MCF 10A (cell line): ENCODE results near the gene MOB1B. TPM values are rescaled to one million over a fixed set of nuclear protein-coding genes. Genes with fewer than 3 reads are reported as not detected.

ENCODE experiments used
- BruUV-seq: library from RNA; stranded (reverse); fragments of 400-500 nt; replicated peaks from 2 replicates; lab custom pipeline; 2021; lab: Mats Ljungman, UMichigan
- CTCF ChIA-PET: fragments of 300-600 bp; sonication (Branson Sonifier 250); formaldehyde crosslinking; extraction: SDS; loops from one replicate; lab custom pipeline; 2021; ENCODE audit warnings: antibody characterized with exemption, inconsistent platforms; lab: Yijun Ruan, JAX
- POLR2A ChIA-PET: fragments of 300-600, 350-650 bp; sonication (Branson Sonifier 250); formaldehyde crosslinking; extraction: SDS; loops from one replicate; lab custom pipeline; 2020; ENCODE audit warnings: antibody characterized with exemption, inconsistent platforms; lab: Yijun Ruan, JAX
- DNase-seq: peaks from one replicate; pipeline ENCODE4 v3.0.0-alpha.2; 2018; ENCODE audit not compliant: unreplicated experiment
- H3K27ac Mint-ChIP-seq: one replicate; pipeline ENCODE4 v1.8.0; 2022; ENCODE audit warnings: mild to moderate bottlenecking, low read depth, mixed read lengths; ENCODE audit not compliant: unreplicated experiment
- H3K27me3 Mint-ChIP-seq: one replicate; pipeline ENCODE4 v1.8.0; 2022; ENCODE audit warnings: mixed read lengths; ENCODE audit not compliant: insufficient read depth, unreplicated experiment
- H3K36me3 Mint-ChIP-seq: one replicate; pipeline ENCODE4 v1.8.0; 2022; ENCODE audit warnings: mild to moderate bottlenecking, moderate library complexity, mixed read lengths; ENCODE audit not compliant: insufficient read depth, unreplicated experiment
- H3K4me1 Mint-ChIP-seq: one replicate; pipeline ENCODE4 v1.8.0; 2022; ENCODE audit warnings: mixed read lengths; ENCODE audit not compliant: insufficient read depth, unreplicated experiment
- H3K4me3 Mint-ChIP-seq: one replicate; pipeline ENCODE4 v1.8.0; 2022; ENCODE audit warnings: mild to moderate bottlenecking, moderate library complexity, mixed read lengths; ENCODE audit not compliant: unreplicated experiment
- H3K9me3 Mint-ChIP-seq: one replicate; pipeline ENCODE4 v1.8.0; 2022; ENCODE audit warnings: mixed read lengths; ENCODE audit not compliant: unreplicated experiment
- CTCF ChIP-seq: fragments of 200-600 bp; IDR thresholded peaks from one replicate; pipeline ENCODE4 v1.8.0; 2022; ENCODE audit warnings: antibody characterized with exemption, mild to moderate bottlenecking; ENCODE audit not compliant: unreplicated experiment
- intact Hi-C: fragments of 100-400 bp; cut with micrococcal nuclease; formaldehyde crosslinking; loops from 2 replicates; pipeline ENCODE4 v1.14.1; 2022
- total RNA-seq: library from RNA; stranded (reverse); gene quantifications from 2 replicates; pipeline ENCODE4 v1.2.3, GENCODE V29; 2022

MOB1B gene
- total RNA-seq, 1 experiment from 2014 or later, result 16.1 TPM

GRCh38 chr4:70877556-70877955 is 24.6 kb upstream of the MOB1B start:
- no peak for TF ChIP-seq CTCF
- no peak overlapping the region for H3K27ac Mint-ChIP-seq

GRCh38 chr4:70880739-70881138 is 21.4 kb upstream of the MOB1B start:
- ChIA-PET CTCF (no interaction called here), POLR2A (interaction anchor here (0.6 kb wide), 1 partner anchor 24 kb away, joined by 6 read pairs; no protein-coding TSS in a partner anchor)
- intact Hi-C loops, result no loop called here
- no TSS peak for BruUV-seq
- no peaks in the 10 kb centered on the region for H3K36me3 Mint-ChIP-seq
- no peak overlapping the region for H3K27ac Mint-ChIP-seq
- no peak for TF ChIP-seq CTCF
- no peaks in the 10 kb centered on the region for H3K4me1 Mint-ChIP-seq
- no peak overlapping the region for H3K4me3 Mint-ChIP-seq
- H3K27me3 Mint-ChIP-seq, result no peaks in the 10 kb centered on the region
- DNase-seq, result no peak
- no peaks in the 10 kb centered on the region for H3K9me3 Mint-ChIP-seq

More at GRCh38 chr4:70877556-70877955, 24.6 kb upstream of the MOB1B start:
- no peaks in the 10 kb centered on the region for H3K4me1 Mint-ChIP-seq
- H3K27me3 Mint-ChIP-seq, result no peaks in the 10 kb centered on the region
- BruUV-seq, result no TSS peak
- no peak for DNase-seq
- no peak overlapping the region for H3K4me3 Mint-ChIP-seq
- intact Hi-C loops, result no loop called here
- no peaks in the 10 kb centered on the region for H3K36me3 Mint-ChIP-seq
- CTCF ChIA-PET, result interaction anchor here (0.6 kb wide), 1 partner anchor 1425 kb away, joined by 3 read pairs; no protein-coding TSS in a partner anchor
- POLR2A ChIA-PET, result interaction anchor here (0.9 kb wide), 1 partner anchor 144 kb away, joined by 3 read pairs; no protein-coding TSS in a partner anchor
- H3K9me3 Mint-ChIP-seq, result no peaks in the 10 kb centered on the region

- DNase-seq, result no peak
- no TSS peak for BruUV-seq
These were observed 17.0 kb upstream of the MOB1B start for GRCh38 chr4:70885174-70885573.

More at GRCh38 chr4:70885174-70885573, 17.0 kb upstream of the MOB1B start:
- Mint-ChIP-seq H3K27ac (no peak overlapping the region), H3K4me3 (no peak overlapping the region), H3K27me3 (no peaks in the 10 kb centered on the region), H3K4me1 (no peaks in the 10 kb centered on the region), H3K36me3 (no peaks in the 10 kb centered on the region), H3K9me3 (no peaks in the 10 kb centered on the region)
- TF ChIP-seq CTCF, result no peak
- ChIA-PET POLR2A (interaction anchor here (0.6 kb wide), 1 partner anchor 22 kb away, joined by 3 read pairs; no protein-coding TSS in a partner anchor), CTCF (interaction anchor here (0.6 to 1.2 kb wide), 6 partner anchors 16 to 1055 kb away, joined by 3 to 7 read pairs (median 4); no protein-coding TSS in a partner anchor)
- intact Hi-C loops, result no loop called here
